ENCODE data around the gene DPP10.

DPP10 gene

DNA sequence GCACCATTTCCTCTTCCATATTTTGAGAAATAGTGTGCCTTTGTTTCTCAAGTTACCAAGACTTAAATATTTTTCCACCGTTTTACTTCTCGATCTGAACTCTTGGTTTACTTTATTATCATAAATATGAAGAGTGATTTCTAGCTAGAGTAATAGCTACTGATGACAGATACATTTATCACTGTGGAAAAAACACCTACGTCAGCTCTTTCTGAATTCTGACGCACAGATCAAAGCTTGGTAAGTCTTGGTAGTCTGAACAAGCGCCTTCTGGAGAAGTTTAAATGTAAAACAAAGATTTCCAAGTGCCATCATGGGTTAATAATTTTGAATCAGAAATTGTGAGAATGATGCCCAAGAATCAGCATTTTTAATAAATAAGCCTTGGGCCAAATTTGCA lies 367.7 kb downstream of the DPP10 start:
- DNase-seq (ENCODE audit: low spot score) = no peak

GRCh38 chr2:114812261-114812660 lies 369.8 kb downstream of the DPP10 start:
- no peak for DNase-seq (ENCODE audit: low spot score)

- DNase-seq (ENCODE audit: low spot score) = no peak
These were observed 371.9 kb downstream of the DPP10 start for GRCh38 chr2:114814355-114814754.

GRCh38 chr2:114821055-114821454 lies 378.6 kb downstream of the DPP10 start:
- DNase-seq (ENCODE audit: low spot score) = no peak

DNA sequence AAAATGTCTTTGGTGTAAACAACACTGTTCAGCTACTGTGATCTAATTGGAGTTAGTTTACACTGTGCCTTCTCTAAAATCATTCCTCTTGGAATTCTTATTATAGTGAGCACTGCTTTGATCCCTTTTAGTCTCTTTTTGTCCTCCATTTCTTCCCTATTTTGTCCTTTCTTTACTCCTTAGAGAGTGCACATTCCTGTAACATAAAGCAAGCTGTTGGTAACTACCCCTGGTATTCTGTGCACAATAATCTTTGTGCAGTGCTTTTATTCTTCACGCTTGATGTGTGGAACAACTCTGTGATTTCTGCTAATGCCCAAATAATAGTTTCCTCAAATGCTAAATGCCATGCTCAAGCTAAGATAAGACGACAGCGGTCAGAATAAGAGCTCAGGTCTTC lies 401.5 kb downstream of the DPP10 start:
- no peak for DNase-seq (ENCODE audit: low spot score)

- no peak for DNase-seq (ENCODE audit: low spot score)
These were observed 414.8 kb downstream of the DPP10 start for GRCh38 chr2:114857196-114857595.

GRCh38 chr2:114859726-114860510 lies 417.5 kb downstream of the DPP10 start:
- DNase-seq (ENCODE audit: low spot score) = no peak

- no peak for DNase-seq (ENCODE audit: low spot score)
These were observed 419.8 kb downstream of the DPP10 start for GRCh38 chr2:114862243-114862642.

GRCh38 chr2:114864901-114865300 lies 422.5 kb downstream of the DPP10 start:
- no peak for DNase-seq (ENCODE audit: low spot score)

- no peak for DNase-seq (ENCODE audit: low spot score)
These were observed 437.6 kb downstream of the DPP10 start for GRCh38 chr2:114880046-114880445.

GRCh38 chr2:114919985-114920384 lies 477.5 kb downstream of the DPP10 start:
- DNase-seq (ENCODE audit: low spot score) = no peak

- DNase-seq (ENCODE audit: low spot score) = no peak
These were observed 479.6 kb downstream of the DPP10 start for GRCh38 chr2:114922076-114922475.

GRCh38 chr2:114925296-114926255 lies 483.1 kb downstream of the DPP10 start:
- DNase-seq (ENCODE audit: low spot score) = no peak

DNA sequence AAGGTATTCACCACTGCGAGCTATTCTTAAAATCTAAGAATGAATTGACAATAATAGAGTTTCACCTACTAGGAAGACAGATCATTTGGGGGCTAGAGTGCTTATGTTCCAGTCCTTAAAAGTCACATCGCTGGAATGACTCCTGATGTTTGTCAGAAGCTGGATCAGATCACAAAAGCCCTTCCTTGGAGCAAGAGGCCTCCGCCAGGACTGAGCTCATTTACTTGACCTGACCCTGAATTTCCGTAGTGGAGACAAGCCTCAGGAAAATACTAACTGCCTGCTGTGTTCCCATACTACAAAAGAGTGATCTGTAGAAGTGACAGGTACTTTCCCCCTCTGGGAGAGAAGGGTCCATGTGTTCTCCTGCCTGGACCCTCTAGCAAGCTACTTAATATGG lies 483.9 kb downstream of the DPP10 start:
- no peak for DNase-seq (ENCODE audit: low spot score)

DNA sequence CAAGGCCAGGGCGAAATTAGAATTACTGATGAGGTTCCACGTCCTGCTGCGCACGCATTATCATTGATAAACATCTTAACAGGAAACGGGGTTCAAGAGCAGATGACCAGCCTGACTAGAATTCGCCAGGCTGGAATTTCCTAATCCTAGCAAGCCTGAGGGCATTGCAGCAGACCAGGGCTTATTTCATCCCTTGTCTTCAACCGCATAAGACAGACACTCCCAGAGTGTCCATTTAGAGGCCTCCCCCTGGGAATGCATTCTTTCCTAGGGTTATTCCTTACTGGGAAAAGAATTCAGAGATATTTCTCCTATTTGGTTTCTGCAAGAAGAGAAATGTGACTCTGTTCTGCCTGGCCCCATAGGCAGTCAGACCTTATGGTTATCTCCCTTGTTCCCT lies 486.8 kb downstream of the DPP10 start:
- no peak for DNase-seq (ENCODE audit: low spot score)

GRCh38 chr2:114933671-114934241 lies 491.3 kb downstream of the DPP10 start:
- DNase-seq (ENCODE audit: low spot score) = no peak

GRCh38 chr2:114935031-114935430 lies 492.6 kb downstream of the DPP10 start:
- no peak for DNase-seq (ENCODE audit: low spot score)

DNA sequence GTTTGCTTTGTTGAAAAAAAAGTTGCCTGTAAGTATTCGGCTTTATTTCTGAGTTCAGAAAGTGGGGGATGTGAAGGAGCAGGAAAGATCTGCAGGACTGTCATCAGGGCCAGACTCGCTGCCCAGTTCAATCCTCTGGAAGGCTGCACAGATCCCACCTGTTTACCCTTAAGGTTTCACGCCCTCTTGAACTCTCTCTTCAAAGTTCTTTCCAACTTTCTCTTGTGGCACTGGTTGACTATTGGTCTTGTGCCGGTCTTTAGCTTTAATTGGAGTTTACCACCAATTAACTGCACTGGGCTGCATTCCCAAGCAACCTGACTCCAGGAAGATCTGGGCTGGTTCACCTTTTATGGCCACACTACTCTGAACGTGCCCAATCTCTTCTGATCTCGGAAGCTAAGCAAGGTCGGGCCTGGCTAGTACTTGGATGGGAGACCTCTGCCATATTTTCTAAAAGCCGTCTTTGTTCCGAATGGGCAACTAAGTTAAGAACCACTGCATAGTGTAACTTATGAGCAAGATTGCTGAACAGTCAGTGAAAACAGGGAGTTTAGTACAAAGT lies 495.0 kb downstream of the DPP10 start:
- DNase-seq (ENCODE audit: low spot score) = no peak

DNA sequence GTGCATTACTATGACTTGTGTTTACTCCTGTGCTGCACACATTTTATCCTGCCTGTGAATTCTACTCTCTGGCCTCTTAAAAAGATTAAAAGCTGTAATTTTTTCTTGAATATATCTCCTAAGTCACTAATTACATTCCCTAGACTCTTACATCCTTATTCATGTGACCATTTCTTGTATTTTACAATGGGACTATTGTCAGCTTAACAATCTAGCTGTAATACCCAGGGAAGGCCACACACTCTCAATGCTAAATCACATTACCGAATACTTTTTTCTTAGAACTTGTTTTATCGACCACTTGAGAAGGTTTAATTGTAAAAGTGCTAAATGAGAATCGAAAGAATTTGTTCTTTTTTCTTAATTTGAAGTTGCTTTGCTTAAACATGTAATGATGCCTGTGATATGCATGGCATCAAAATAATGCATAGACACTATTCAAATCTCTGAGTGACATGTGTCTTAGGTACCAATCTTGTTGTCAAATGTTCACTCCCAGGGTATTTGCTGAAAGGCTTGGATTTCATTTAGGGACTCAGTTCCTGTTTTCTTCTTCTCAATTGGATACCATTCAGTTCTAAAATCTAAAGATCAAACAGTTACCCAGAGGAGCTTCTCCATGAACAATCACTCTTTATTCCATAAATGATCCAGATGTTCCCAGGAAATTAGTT lies 498.5 kb downstream of the DPP10 start:
- no peak for DNase-seq (ENCODE audit: low spot score)

DNA sequence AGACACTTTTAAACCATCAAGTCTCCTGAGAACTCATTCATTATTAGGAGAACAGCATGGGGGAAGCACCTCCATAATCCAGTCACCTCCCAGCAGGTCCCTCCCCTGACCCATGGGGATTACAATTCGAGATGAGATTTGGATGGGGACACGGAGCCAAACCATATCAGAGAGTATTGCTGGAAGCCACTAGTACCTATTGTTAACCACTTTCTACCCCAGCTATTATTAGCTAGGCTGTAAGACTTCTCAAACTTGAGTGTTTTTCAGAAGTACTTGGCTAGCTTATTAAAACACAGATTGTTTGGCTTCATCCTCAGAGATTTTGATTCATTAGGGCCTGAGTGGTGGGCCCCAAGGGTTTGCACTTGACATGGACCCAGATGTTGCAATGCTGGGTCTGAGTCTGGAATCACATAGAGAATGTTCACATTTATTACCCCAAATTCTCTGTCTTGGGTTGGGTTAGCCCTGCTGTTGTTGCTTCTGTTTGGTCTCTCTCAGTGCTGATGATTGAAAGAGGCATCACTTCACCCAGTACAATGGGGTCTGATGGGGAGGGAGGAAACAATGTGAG lies 506.9 kb downstream of the DPP10 start:
- DNase-seq (ENCODE audit: low spot score) = no peak

- DNase-seq (ENCODE audit: low spot score) = no peak
These were observed 517.9 kb downstream of the DPP10 start for GRCh38 chr2:114960389-114960788.

DNA sequence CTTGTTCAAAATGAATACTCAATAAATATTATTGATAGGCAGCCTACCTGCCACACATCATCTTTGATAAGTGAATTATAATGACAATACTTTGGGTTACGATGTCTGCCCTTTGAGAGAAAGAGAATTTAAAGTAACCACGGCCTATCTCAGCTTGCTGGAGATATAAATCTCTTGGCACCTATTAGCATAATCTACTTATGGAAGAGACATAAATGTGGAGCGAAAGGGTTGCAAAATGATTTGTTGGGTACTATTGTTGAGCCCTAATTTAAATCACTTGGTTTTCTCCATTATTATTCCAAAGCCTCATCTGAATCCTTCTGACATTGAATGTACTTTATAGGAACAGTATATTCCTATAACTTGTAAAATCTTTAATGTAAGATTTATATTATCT lies 520.1 kb downstream of the DPP10 start:
- DNase-seq (ENCODE audit: low spot score) = no peak

All from GM03348 (cell line).